Left renal cortex interstitium (tissue), 4 donors: Measurements from ENCODE around the gene SPATS2. TPM values are rescaled to one million over a fixed set of nuclear protein-coding genes. Genes with fewer than 3 reads are reported as not detected.
"Not testable (repeated sequence)": the region's sequence is repeated elsewhere in the genome, so short reads cannot be mapped to it uniquely, and the experiment has no call there.

ENCODE experiments used
- DNase-seq, 4 donors: peaks; one replicate each; pipeline ENCODE4 v3.0.0-alpha.2; 2013; ENCODE audit warnings: low read depth in 4 of 4, low spot score in 2 of 4, missing footprints in 1 of 4
- polyA plus RNA-seq, 4 donors: library from polyadenylated mRNA; unstranded; fragments of 120-200 nt; gene quantifications; one replicate each; pipeline ENCODE4 v1.2.1, GENCODE V29; 2013; ENCODE audit not compliant: insufficient read length in 4 of 4

Gene SPATS2
- polyA plus RNA-seq, 4 donors, result 41.3 to 55.7 (median 48.3) TPM

DNA sequence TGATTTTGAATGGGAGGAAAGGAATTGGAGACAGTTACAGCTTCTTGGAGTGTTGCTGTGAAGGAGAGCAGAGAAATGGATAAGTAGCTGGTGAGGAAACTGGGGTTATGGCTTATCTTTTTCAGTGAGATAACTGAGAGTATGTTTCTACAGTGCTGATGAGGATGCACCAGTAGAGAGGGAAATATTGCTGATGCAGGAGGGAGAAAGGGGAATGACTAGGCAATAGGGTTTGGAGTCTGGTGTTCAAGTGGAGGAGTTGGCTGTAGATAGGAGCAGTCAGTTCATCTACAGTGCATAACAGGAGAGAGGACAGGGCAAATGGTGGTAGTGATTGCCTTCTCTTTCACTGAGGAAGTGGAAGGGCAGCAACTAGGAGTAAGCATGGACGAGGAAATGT, 33.0 kb downstream of the SPATS2 start:
- DNase-seq, result no peak

DNA sequence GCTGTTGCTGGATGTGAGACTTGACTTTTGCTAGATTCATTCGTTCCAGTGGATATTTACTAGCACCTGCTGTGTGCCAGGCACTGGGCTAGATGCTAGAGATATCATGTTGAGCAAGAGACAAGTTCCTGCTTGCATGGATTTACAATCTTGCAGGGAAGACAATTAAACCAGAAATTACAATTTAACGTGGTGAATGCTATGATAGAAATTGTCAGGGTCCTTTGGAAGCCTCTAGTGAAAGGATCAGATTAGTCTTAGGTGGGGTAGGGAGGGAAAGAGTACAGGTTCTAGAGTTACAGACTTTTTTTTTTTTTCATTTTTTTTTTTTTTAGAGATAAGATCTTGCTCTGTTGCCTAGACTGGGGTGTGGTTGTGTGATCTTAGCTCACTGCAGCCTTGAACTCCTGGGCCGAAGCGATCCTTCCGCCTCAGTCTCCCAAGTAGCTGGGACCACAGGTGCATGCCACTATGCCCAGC, 36.7 kb downstream of the SPATS2 start:
- DNase-seq, result no peak

DNA sequence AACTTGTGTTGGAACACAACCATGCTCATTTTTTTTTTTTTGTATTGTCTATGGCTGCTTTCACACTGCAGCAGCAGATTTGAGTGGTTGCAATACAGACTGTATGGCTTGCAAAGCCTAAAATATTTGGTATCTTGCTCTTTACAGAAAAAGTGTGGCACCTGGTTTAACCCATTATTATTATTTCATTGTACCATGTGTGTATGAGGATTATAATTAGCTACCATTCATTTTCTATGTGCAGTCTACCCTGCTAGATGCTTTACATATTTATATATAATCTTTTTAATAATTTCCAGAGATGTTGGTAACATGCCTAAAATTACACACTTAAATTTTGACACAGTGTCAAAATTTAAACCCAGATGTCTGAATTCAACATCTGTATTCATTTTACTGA, 37.7 kb downstream of the SPATS2 start:
- no peak for DNase-seq

GRCh38 chr12:49410818-49411217, 43.6 kb downstream of the SPATS2 start:
- DNase-seq, result no peak

DNA sequence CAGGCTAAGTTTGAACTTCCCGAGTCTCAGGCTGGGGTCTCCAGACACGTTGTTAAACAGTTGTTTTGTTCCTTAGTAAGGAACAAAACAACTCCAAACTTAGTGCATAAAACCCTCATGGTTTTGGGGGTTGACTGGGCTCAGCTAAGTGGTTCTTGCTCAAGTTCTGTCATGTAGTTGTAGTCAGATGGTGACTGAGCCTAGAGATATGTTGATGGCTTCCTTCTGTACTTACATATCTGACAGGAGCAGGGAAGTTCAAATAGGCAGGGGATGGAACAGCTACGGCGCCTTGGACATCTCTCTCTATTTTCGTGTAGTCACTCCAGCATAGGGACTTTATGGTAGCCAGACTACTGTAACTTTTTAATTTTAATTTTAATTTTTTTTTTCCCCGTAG, 45.7 kb downstream of the SPATS2 start:
- no peak for DNase-seq

DNA sequence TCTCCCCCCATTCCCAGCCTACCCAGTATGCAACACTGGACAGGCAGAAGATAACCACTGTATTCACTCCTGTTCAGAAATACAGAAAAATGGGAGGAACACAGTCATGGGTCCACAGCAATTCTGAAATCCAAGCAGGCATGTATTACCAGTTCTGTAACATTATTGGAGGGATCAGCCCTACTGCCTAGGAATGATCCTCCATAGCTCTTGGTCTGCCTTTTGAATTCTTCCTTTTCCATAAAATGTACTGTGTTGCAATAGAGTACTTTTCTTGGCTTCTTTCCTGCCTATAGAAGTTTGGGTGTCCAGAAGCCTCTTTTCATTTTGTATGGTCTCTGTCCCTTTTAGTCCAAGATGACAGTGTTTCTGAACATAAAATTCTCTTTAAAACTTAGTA, 46.5 kb downstream of the SPATS2 start:
- DNase-seq, result no peak

DNA sequence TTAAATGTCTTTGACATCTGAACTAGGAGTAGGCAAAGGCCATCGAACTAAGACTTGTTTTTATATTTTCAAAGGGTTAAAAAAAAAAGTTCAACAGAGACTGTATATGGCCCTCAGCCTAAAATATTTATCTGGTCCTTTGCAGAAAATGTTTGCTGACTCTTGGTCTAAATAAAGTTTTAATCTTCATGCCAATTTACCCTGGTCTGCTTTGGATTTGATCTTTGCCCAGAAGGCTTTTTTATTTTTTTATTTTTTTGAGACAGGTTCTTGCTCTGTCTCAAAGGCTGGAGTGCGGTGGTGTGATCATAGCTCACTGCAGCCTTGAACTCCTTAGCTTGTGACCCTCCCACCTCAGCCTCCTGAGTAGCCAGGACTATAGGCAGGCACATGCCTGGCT, 47.1 kb downstream of the SPATS2 start:
- no peak for DNase-seq

DNA sequence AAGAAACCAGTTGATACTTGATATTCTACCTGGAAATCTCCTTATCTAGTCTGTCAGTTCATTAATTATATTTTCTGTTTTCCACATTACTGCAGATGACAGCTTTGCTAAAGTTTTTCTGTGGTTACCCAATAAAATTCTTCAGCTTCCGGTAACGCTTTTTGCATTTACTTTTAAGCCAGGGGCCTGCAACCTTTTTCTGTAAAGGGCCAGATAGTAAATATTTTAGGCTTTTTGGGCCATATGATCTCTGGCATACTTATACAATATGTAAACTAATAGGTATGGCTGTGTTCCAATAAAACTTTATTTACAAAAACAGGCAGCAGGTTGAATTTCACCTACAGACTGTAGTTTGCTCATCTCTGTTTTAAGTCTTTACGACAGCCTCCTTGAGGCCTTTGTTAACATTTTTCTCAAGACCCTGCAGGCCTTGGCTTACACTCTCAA, 48.3 kb downstream of the SPATS2 start:
- DNase-seq, result no peak

DNA sequence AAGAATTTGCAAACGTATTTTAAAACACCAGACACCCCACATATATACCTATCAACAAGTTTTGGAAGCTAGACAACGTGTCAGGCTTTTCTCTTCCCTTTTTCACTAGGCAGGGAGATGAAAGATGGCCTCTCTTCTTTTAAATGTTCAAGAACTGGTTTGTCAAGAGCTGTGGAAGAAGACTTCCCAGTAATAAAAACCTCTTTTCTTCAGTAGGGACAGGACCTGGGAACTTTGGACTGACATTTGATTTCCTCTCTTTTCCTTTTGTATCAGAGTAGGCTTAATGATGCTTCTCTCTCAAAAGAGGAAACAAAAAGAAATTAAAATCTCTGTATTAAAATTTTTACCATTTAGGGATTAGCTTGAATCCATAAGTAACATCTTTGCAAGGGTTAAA, 49.6 kb downstream of the SPATS2 start:
- DNase-seq, result no peak

GRCh38 chr12:49417558-49417957, 50.3 kb downstream of the SPATS2 start:
- DNase-seq, result no peak

- no peak for DNase-seq
Observed at GRCh38 chr12:49420556-49420955, 53.3 kb downstream of the SPATS2 start.

GRCh38 chr12:49422114-49422513, 54.9 kb downstream of the SPATS2 start:
- DNase-seq, result no peak

GRCh38 chr12:49428793-49429192, 61.5 kb downstream of the SPATS2 start:
- no peak for DNase-seq

DNA sequence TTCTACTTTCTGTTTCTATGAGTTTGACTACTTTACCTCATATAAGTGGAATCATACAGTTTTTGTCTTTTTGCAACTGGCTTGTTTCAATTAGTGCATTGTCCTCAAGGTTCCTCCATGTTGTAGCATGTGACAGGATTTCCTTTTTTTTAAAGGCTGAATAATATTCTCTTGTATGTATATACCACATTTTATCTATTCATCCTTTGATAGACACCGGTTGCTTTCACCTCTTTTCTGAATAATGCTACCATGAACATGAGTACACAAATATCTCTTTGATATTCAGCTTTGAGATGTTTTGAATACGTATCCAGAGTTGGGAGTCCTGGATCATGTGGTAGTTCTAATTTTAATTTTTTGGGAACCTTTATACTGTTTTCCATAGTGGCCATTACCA, 65.4 kb downstream of the SPATS2 start:
- DNase-seq, result no peak

DNA sequence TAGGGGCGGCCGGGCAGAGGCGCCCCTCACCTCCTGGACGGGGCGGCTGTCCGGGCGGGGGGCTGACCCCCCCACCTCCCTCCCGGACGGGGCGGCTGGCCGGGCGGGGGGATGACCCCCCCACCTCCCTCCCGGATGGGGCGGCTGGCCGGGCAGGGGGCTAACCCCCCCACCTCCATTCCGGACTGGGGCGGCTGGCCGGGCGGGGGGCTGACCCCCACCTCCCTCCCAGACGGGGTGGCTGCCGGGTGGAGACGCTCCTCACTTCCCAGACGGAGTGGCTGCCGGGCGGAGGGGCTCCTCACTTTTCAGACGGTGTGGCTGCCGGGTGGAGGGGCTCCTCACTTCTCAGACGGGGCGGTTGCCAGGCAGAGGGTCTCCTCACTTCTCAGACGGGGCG, 69.5 kb downstream of the SPATS2 start:
- not testable (repeated sequence) for DNase-seq

- DNase-seq, result no peak
Observed at GRCh38 chr12:49439042-49439441, 71.8 kb downstream of the SPATS2 start.

DNA sequence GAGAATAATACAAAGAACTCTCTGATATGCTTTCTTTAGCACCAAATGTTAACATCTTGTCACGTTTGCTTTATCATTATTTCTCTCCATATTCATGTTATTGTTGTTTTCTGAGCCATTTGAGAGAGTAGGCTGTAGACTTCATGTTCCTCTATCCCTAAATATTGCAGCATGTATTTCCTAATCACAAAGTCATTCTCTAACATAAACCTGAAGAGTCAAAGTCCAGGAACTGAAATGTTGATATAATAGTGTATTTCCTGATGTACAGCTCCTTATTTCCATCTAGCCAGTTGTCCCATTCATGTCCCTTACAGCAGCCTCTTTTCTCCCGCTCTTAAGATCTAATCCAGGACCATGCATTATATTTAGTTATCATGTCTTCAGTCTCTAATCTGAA, 72.8 kb downstream of the SPATS2 start:
- no peak for DNase-seq

- DNase-seq, result no peak
Observed at GRCh38 chr12:49442915-49443314, 75.7 kb downstream of the SPATS2 start.

DNA sequence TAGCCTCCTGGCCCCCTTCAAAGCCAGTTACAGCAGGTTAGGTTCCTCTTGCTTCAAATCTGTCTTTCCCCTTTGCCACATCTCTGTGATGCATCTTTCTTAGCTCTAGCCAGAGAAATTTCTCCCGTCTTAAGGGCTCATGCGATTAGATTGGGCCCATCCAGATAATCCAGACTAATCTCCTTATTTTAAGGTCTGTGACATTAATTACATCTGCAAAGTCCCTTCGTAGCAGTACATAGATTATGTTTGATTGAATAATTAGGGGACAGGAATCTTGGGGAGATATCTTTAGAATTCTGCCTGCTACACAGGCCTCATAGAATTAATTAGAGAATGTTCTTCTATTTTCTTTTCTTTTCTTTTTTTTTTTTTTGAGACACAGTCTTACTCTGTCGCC, 79.3 kb downstream of the SPATS2 start:
- no peak for DNase-seq

DNA sequence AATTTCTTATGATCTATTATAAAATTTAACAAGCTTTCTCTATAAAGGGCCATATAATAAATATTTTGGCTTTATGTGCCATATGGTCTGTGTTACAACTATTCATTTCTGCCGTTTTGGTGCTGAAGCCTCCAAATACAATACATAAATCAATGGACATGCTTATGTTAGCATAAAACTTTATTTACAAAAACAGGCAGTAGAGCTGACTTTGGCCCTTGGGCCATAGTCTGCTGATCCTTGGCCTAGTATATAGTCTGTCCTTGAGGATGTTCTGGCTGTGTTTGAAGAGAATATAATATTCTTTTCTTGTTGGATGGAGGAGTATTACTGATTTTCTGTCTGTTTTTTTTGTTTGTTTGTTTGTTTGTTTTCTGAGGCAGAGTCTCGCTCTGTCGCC, 81.6 kb downstream of the SPATS2 start:
- no peak for DNase-seq

GRCh38 chr12:49451468-49452259, 84.4 kb downstream of the SPATS2 start:
- no peak for DNase-seq

DNA sequence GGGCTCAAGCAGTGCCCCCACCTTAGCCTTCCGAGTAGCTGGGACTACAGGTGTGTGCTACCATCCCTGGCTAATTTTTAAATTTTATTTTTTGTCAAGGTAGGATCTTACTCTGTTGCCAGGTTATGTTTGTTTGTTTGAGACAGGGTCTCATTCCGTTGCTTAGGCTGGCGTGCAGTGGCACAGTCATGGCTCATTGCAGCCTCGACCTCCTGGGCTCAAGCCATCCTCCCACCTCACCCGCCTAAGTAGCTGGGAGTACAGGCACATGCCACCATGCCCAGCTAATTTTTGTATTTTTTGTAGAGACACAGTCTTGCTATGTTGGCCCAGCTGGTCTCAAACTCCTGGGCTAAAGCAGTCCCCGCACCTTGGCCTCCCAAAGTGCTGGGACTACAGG, 88.2 kb downstream of the SPATS2 start:
- peak in 1 of 4 donors; percentile 12 for DNase-seq
